ENCODE measurements around the gene SSH2. TPM values are rescaled to one million over a fixed set of nuclear protein-coding genes. Genes with fewer than 3 reads are reported as not detected.
A peak's percentile ranks its signal among the peaks of the same experiment; 100 is the strongest.

SSH2 gene
- total and polyA plus RNA-seq, 8 donors = 8.4 to 19.1 (median 10.3) TPM

DNA sequence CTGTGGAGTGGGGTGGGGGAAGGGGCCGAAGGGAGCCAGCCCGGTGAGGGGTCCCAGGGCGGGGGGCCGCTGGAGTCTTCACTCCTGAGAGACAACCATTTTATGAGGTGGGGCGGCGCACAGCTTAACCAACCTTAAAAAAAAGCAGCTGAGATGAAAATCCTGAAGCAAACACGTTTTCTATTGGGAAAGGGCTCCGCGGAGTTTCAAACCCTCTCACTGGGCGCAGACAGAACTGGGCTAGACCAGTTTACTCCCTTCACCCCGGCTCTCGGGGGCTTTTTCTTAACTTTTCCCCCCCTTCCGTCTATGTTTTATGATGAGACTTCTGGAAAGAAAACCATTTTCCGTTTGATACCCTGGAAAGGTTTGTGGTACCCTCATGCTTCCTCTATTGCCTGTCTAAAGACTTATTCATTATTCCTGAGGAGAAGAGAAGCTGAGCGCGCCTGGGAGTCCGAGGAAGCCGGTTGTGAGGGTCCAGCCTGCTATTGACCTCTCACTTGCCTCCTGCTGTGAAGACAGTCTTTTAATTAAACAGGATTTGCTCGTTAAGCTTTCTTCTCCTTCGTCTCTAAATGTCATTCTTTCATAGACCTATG, 482 bp upstream of the SSH2 start:
- TF ChIP-seq, protein P1, sequence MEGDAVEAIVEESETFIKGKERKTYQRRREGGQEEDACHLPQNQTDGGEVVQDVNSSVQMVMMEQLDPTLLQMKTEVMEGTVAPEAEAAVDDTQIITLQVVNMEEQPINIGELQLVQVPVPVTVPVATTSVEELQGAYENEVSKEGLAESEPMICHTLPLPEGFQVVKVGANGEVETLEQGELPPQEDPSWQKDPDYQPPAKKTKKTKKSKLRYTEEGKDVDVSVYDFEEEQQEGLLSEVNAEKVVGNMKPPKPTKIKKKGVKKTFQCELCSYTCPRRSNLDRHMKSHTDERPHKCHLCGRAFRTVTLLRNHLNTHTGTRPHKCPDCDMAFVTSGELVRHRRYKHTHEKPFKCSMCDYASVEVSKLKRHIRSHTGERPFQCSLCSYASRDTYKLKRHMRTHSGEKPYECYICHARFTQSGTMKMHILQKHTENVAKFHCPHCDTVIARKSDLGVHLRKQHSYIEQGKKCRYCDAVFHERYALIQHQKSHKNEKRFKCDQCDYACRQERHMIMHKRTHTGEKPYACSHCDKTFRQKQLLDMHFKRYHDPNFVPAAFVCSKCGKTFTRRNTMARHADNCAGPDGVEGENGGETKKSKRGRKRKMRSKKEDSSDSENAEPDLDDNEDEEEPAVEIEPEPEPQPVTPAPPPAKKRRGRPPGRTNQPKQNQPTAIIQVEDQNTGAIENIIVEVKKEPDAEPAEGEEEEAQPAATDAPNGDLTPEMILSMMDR (IDR thresholded peaks at IDR 0.05) = no peak
- FAIRE-seq (no peak), ATAC-seq (peak; percentile 37 to 55 (median 48)), DNase-seq (no peak)
- Histone ChIP-seq H3K27ac (peak overlapping the region; percentile 77 to 94 (median 89)), H3K4me3 (peak overlapping the region; percentile 58 to 82 (median 74)), H3K9me3 (no peaks in the 10 kb centered on the region), H3K36me3 (no peaks in the 10 kb centered on the region), H3K4me1 (peaks cover 10 to 27% (median 22%) of the 10 kb centered on the region in 3 donors), H3K27me3 (no peaks in the 10 kb centered on the region)
- 0 to 1% methylated on average over 20 of the region's 20 CpGs for WGBS, 2 donors
- intact Hi-C loops (cut with DNase I) = loop anchor here in 2 of 3 donors (5.0 to 10.0 kb wide), 2 partner anchors 123 to 126 kb away; no protein-coding TSS in a partner anchor

DNA sequence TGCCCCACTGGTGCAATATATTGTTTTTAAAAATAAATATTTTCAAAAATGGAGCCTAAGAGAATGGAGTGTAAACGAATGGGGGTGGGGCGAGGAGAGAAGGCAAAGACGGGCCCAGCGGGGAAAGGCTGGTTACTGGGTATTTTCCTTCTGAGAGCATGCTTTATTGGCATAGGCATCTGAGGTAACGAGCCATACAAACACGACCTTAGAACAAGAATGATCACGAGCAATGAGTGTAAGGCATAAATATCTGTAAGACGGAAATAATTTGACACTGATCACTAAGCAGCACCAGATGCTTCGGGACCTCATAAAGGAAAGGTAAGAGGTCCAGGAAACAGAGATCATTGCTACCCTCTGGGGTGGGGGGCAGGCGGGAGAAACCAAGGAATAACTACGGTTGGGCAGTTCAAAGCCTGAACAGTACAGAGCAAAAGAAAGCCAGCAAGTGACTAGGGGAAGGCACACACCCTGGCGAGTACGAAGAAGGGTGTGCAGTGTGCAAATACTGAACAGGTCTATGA, 959 bp downstream of the SSH2 start:
- Histone ChIP-seq H3K4me1 (peaks cover 10 to 27% (median 22%) of the 10 kb centered on the region in 3 donors), H3K27me3 (no peaks in the 10 kb centered on the region), H3K36me3 (no peaks in the 10 kb centered on the region), H3K27ac (peak overlapping the region; percentile 77 to 94 (median 89)), H3K4me3 (peak overlapping the region; percentile 58 to 82 (median 74)), H3K9me3 (no peaks in the 10 kb centered on the region)
- peak; percentile 8 to 27 (median 14) for ATAC-seq
- no peak for FAIRE-seq
- DNase-seq = peak in 3 of 6 donors; percentile 22 to 30 (median 28)
- intact Hi-C loops (cut with DNase I) = no loop called here
- 1 to 2% methylated on average over 13 of the region's 13 CpGs for WGBS, 2 donors
- TF ChIP-seq, protein P1 (IDR thresholded peaks at IDR 0.05) = no peak

DNA sequence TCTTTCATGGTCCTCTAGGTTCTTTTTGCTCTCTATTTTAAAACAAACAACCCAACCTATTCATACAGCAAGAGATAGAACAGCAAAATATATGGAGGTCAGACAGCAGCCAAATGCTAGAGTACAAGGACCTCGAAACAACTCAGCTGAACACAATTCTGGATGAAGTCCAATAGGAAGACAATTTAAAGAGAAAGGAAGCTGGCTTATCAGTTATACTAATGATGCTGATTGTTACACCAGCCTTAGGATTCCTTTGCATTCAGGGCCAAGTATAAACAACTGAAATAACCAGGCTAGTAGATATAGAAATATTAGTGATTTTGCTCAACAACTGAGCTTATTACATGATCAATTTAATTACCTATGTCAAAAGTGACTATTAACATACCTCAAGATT, 2.5 kb downstream of the SSH2 start:
- ATAC-seq = no peak
- peaks cover 10 to 27% (median 22%) of the 10 kb centered on the region in 3 donors for H3K4me1 ChIP-seq
- intact Hi-C loops (cut with DNase I) = no loop called here
- H3K9me3 ChIP-seq = no peaks in the 10 kb centered on the region
- no peak overlapping the region for H3K27ac ChIP-seq
- no peaks in the 10 kb centered on the region for H3K36me3 ChIP-seq
- no peaks in the 10 kb centered on the region for H3K27me3 ChIP-seq
- no peak overlapping the region for H3K4me3 ChIP-seq
- no peak for DNase-seq
- no peak for FAIRE-seq
- 4 to 5% methylated on average over 1 of the region's 1 CpG for WGBS, 2 donors
- TF ChIP-seq, protein P1 (IDR thresholded peaks at IDR 0.05) = no peak

DNA sequence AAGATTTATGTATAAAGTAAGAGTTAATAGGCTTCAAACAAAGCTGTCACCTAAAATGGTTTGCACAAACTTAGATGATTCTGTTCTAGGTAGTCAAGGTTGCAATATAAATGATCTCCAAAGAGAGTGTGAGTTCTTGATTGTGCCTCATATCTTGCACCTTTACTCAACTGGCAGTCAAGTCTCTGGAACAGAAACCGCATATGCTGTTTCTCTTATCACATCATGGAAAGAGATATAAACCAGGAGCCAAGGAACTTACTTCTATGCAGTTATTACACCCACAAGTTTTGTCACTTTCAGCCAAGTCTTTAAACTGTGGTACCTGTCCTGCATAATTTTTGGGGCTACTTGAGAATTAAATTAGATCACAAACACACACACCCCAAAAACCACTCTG, 5.2 kb downstream of the SSH2 start:
- Histone ChIP-seq H3K4me3 (no peak overlapping the region), H3K4me1 (peaks cover 10 to 17% (median 14%) of the 10 kb centered on the region in 3 donors), H3K9me3 (no peaks in the 10 kb centered on the region), H3K36me3 (no peaks in the 10 kb centered on the region), H3K27me3 (no peaks in the 10 kb centered on the region), H3K27ac (no peak overlapping the region)
- FAIRE-seq = no peak
- DNase-seq = no peak
- intact Hi-C loops (cut with DNase I) = no loop called here
- WGBS, 2 donors = 32 to 41% methylated on average over 1 of the region's 1 CpG
- TF ChIP-seq, protein P1 (IDR thresholded peaks at IDR 0.05) = no peak
- ATAC-seq = no peak

Data from pancreas (tissue), 10 donors.